Heart left ventricle (tissue), 16 donors: ENCODE data around the gene MGAT5. TPM values are rescaled to one million over a fixed set of nuclear protein-coding genes. Genes with fewer than 3 reads are reported as not detected.
A peak's percentile ranks its signal among the peaks of the same experiment; 100 is the strongest.

Experiments used
- ATAC-seq, 4 donors: fragments of 200-7000 bp; cut with Tn5 transposase; one replicate each; pipeline ENCODE4 v1.9.1; 2020 to 2022; ENCODE audit warnings: moderate library complexity in 4 of 4, mild to moderate bottlenecking in 3 of 4, moderate number of reproducible peaks in 1 of 4
- DNase-seq, 5 donors: peaks; one replicate each; pipeline ENCODE4 v3.0.0-alpha.2; 2020
- H3K27ac ChIP-seq, 12 donors: fragments of 200-600 bp; sonication (generic) in 4 of 12; one replicate each; pipeline versions ENCODE4 v1.5.0 to v1.8.0; 2016 to 2022; ENCODE audit warnings: mild to moderate bottlenecking in 2 of 12
- H3K27me3 ChIP-seq, 9 donors: fragments of 200-600 bp; sonication (generic) in 2 of 9; one replicate each; pipeline versions ENCODE4 v1.5.1 to v1.8.0; 2016 to 2022; ENCODE audit warnings: mild to moderate bottlenecking in 3 of 9
- H3K36me3 ChIP-seq, 9 donors: fragments of 200-600 bp; sonication (generic) in 2 of 9; one replicate each; pipeline versions ENCODE4 v1.5.0 to v1.8.0; 2018 to 2022; ENCODE audit warnings: mild to moderate bottlenecking in 2 of 9
- H3K4me1 ChIP-seq, 12 donors: fragments of 200-600 bp; sonication (generic) in 4 of 12; one replicate each; pipeline versions ENCODE4 v1.5.0 to v1.8.0; 2016 to 2022; ENCODE audit warnings: mild to moderate bottlenecking in 3 of 12
- H3K4me3 ChIP-seq, 12 donors: fragments of 200-600 bp; sonication (generic) in 4 of 12; one replicate each; pipeline versions ENCODE4 v1.5.0 to v1.8.0; 2017 to 2022; ENCODE audit warnings: mild to moderate bottlenecking in 9 of 12, moderate library complexity in 4 of 12
- H3K9me3 ChIP-seq, 12 donors: fragments of 200-600 bp; sonication (generic) in 4 of 12; one replicate each; pipeline versions ENCODE4 v1.5.0 to v1.8.0; 2016 to 2022; ENCODE audit warnings: mild to moderate bottlenecking in 1 of 12
- POLR2A ChIP-seq, 2 donors: fragments of 450-650 bp; IDR thresholded peaks; one replicate each; pipeline ENCODE4 v1.6.1; 2017; ENCODE audit warnings: antibody characterized with exemption in 2 of 2, mild to moderate bottlenecking in 2 of 2, moderate library complexity in 2 of 2
- WGBS, 4 donors: extraction: QIAGEN DNeasy Blood & Tissue Kit in 2 of 4; methylation state at CpG; one replicate each; pipeline versions ENCODE4 v1.1.5 to v1.1.7; 2013 to 2018; 5-methylcytosine and 5-hydroxymethylcytosine counted together
- intact Hi-C, 10 donors: fragments of 100-400 bp; cut with DNase I; formaldehyde crosslinking; loops; one replicate each; pipeline versions ENCODE4 v1.11.1 to v1.14.2; 2022
- polyA plus RNA-seq, 2 donors: library from polyadenylated mRNA; stranded (reverse); fragments of 200-250 nt; gene quantifications; one replicate each; pipeline ENCODE4 v1.2.3, GENCODE V29; 2013
- total RNA-seq, 9 donors: library from RNA; depleted of rRNA in 2 of 9; stranded (reverse); fragments of >200 nt in 2 of 9; fragmentation: NEBNext Ultra II Directional in 3 of 9; extraction: Animal tissue kit (Norgen Biotek cat#: 25700) in 3 of 9; gene quantifications; one replicate each; pipeline versions ENCODE4 v1.1.0 to v1.2.4, GENCODE V29; 2016 to 2023
- TF ChIP-seq, protein P1 (sequence below), 12 donors: fragments of 200-600 bp; sonication (generic) in 4 of 12; IDR thresholded peaks; one replicate each; pipeline versions ENCODE4 v1.5.0 to v1.8.0; 2018 to 2022; ENCODE audit warnings: antibody characterized with exemption in 12 of 12, mild to moderate bottlenecking in 5 of 12
- donor health status: ischemic (EF 13 %, LVEDD 7.1; RV severe dilation, severe dysfunction).
- donor health status: healthy with polysubstance abuse.
- donor health status: DM: no; HTN: yes; CAD: no.
- donor health status: DM: no; HTN: no; CAD: no.
- donor health status: ischemic (EF 25% LVEDD 6.9; RV normal size, moderate dysfunction).
- donor health status: ischemic (EF 25% LVEDD 5.7; RV mildly dilated, moderate dysfunction).
- donor health status: healthy.
- donor health status: DM: yes; HTN: yes; CAD: no.
- donor health status: ischemic (EF 35%, LVEDD 5.7; RV mildly dilated, moderate dysfunction).
- donor health status: nonischemic (EF 11% LVEDD 7.7; RV severe dilation, severe dysfunction).
- donor health status: DM: yes; HTN: yes; CAD: no.
- donor health status: PGD.
- donor health status: ischemic (EF 29% LVEDD 5.4; RV normal size, mild dysfunction).
- donor health status: nonischemic (EF 23%, LVEDD 6.1; RV moderate dilation, normal function).

The MGAT5 gene
- total and polyA plus RNA-seq, 11 donors: 9.7 to 116 (median 79.3) TPM

DNA sequence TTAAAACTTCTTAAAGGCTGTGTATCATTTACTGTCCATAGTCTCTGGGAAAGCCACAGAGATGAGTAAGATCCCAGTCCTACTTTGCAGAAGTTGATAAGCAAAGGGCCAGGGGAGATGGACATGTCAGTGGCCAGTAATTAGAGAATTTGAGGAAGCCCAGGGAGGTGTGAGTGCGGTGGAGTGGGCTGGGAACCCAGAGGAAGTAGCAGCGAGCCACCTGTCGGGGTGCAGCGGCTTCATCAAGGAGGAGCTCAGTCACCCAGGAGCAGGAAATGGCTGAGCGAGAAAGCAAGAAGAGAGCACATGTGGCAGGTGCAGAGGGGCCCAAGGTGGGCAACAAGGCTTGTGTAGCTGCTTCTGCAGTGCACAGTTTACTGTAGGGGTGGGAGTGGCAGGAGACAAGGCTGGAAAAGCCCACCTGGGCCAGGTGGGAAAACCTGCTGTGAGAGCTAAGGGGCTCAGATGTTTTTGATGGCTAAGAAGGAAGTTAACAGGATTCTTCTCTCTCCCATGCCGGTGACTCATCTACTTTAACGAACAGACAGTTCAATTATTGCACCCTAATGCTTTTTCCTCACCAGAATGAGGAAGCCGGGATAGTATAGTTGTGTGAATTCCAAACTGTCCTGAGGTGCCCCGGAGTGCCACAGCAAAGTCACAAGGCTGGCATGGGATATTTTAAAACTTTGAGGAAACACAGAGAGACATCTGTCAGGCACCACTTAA is 34.8 kb upstream of the MGAT5 start:
- TF ChIP-seq, protein P1, sequence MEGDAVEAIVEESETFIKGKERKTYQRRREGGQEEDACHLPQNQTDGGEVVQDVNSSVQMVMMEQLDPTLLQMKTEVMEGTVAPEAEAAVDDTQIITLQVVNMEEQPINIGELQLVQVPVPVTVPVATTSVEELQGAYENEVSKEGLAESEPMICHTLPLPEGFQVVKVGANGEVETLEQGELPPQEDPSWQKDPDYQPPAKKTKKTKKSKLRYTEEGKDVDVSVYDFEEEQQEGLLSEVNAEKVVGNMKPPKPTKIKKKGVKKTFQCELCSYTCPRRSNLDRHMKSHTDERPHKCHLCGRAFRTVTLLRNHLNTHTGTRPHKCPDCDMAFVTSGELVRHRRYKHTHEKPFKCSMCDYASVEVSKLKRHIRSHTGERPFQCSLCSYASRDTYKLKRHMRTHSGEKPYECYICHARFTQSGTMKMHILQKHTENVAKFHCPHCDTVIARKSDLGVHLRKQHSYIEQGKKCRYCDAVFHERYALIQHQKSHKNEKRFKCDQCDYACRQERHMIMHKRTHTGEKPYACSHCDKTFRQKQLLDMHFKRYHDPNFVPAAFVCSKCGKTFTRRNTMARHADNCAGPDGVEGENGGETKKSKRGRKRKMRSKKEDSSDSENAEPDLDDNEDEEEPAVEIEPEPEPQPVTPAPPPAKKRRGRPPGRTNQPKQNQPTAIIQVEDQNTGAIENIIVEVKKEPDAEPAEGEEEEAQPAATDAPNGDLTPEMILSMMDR (IDR thresholded peaks at IDR 0.05): no peak
- TF ChIP-seq POLR2A (IDR thresholded peaks at IDR 0.05): no peak
- Histone ChIP-seq H3K27me3 (no peaks in the 10 kb centered on the region), H3K9me3 (peaks cover 0 to 4% (median 0%) of the 10 kb centered on the region in 12 donors), H3K36me3 (no peaks in the 10 kb centered on the region), H3K4me3 (peak overlapping the region in 1 of 12 donors; percentile 2), H3K27ac (peak overlapping the region in 10 of 12 donors; percentile 19 to 81 (median 56)), H3K4me1 (peaks cover 0 to 74% (median 56%) of the 10 kb centered on the region in 12 donors)
- intact Hi-C loops: no loop called here
- DNase-seq (peak in 3 of 5 donors; percentile 25 to 42 (median 36)), ATAC-seq (peak; percentile 80 to 87 (median 84))
- 62 to 70% (median 63%) methylated on average over 9 of the region's 9 CpGs for WGBS, 4 donors

- peak; percentile 28 to 63 (median 50) for ATAC-seq
- peaks cover 0 to 74% (median 58%) of the 10 kb centered on the region in 12 donors for H3K4me1 ChIP-seq
Measured at GRCh38 chr2:134220344-134220974, 33.4 kb upstream of the MGAT5 start.

DNA sequence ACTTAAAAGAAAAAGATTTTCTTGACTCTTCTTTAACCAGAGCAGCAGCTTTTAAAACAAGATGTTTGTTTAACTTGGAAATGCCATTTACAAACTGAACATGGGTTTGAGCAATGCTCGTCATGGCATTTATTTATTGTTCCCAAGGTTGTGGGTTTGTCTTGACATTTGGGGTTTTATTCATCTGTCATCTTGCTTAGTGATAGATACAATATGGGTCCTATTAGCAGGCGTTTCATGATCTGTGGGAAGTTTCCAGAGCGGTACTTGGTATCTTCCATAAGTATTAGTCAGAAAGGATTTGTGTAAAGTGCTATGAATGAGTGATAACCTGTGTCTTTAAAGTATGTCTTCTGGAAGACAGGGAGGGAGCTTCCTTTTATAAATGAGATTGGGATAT is 29.9 kb upstream of the MGAT5 start:
- intact Hi-C loops: no loop called here
- no peak for ATAC-seq
- no peak for TF ChIP-seq POLR2A (IDR thresholded peaks at IDR 0.05)
- TF ChIP-seq, protein P1 (IDR thresholded peaks at IDR 0.05): no peak
- WGBS, 4 donors: 89 to 95% (median 93%) methylated on average over 3 of the region's 3 CpGs
- no peaks in the 10 kb centered on the region for H3K36me3 ChIP-seq
- peaks cover 0 to 52% (median 39%) of the 10 kb centered on the region in 12 donors for H3K4me1 ChIP-seq
- peaks cover 0 to 10% (median 3%) of the 10 kb centered on the region in 12 donors for H3K9me3 ChIP-seq
- no peaks in the 10 kb centered on the region for H3K27me3 ChIP-seq
- no peak overlapping the region for H3K27ac ChIP-seq
- no peak overlapping the region for H3K4me3 ChIP-seq
- DNase-seq: no peak

More at GRCh38 chr2:134220344-134220974, 33.4 kb upstream of the MGAT5 start:
- intact Hi-C loops: no loop called here
- no peak for DNase-seq
- WGBS, 4 donors: 40 to 70% (median 47%) methylated on average over 7 of the region's 7 CpGs
- Histone ChIP-seq H3K36me3 (no peaks in the 10 kb centered on the region), H3K27me3 (no peaks in the 10 kb centered on the region), H3K4me3 (peak overlapping the region in 1 of 12 donors; percentile 8), H3K27ac (peak overlapping the region in 11 of 12 donors; percentile 7 to 81 (median 56)), H3K9me3 (no peaks in the 10 kb centered on the region)
- TF ChIP-seq POLR2A (IDR thresholded peaks at IDR 0.05): no peak
- TF ChIP-seq, protein P1 (IDR thresholded peaks at IDR 0.05): no peak

DNA sequence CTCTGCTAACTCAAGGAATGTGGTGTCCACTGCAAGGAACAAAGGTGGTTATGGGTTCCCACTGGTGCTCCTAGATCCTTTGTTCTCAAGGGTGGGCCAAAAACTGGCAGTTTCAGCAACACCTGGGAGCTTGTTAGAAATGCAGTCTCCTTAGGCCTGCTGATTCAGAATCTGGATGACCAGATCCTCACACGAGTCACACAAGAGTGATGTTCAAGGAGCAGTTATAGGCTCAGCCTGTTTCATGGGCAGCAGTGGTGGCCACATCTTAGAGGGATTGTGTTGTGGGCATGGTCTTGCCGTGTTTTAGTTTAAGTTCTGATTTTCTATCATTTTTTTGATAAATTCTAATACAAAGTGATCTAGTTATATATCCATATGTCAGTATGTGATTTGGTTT is 28.7 kb upstream of the MGAT5 start:
- Histone ChIP-seq H3K27me3 (no peaks in the 10 kb centered on the region), H3K36me3 (no peaks in the 10 kb centered on the region), H3K4me3 (no peak overlapping the region), H3K4me1 (peaks cover 0 to 42% (median 30%) of the 10 kb centered on the region in 12 donors), H3K9me3 (peaks cover 0 to 11% (median 3%) of the 10 kb centered on the region in 12 donors), H3K27ac (no peak overlapping the region)
- no peak for DNase-seq
- ATAC-seq: no peak
- intact Hi-C loops: no loop called here
- TF ChIP-seq, protein P1 (IDR thresholded peaks at IDR 0.05): no peak
- TF ChIP-seq POLR2A (IDR thresholded peaks at IDR 0.05): no peak
- WGBS, 4 donors: 92 to 95% (median 94%) methylated on average over 2 of the region's 2 CpGs
